HL-60 (cell line): ENCODE measurements around the gene GMPR.

ENCODE experiments used
- POLR2AphosphoS5 ChIP-seq: IDR thresholded peaks from 2 replicates; pipeline ENCODE4 v1.6.1; 2012; ENCODE audit warnings: low read depth
- TF ChIP-seq, protein P1 (sequence below): IDR thresholded peaks from one replicate; pipeline ENCODE4 v1.5.1; 2011; ENCODE audit warnings: low read length, control low read depth, inconsistent platforms; ENCODE audit not compliant: insufficient read depth
- TF ChIP-seq, protein P2 (sequence below): IDR thresholded peaks from 2 replicates; pipeline ENCODE4 v1.6.1; 2012; ENCODE audit warnings: low read depth; ENCODE audit not compliant: insufficient replicate concordance

DNA sequence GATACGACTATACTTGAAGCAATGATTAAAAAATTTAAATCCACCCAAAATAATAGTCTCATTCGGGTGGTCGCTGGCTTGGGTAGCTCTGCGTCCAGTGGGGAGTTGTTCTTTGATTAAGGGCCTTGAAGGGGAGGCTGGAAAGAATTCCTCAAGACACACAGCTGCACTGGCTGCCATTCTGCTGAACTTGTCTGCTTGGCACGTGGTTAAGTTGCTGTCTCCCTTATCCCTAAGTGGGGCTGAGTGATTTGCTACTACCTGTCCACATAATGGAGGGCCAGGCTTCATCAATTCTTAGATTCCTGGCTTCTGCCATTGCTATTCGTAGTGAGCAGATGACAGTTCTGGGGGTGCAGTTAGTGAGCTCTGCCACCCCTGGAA is 98.5 kb downstream of the GMPR start:
- TF ChIP-seq, protein P1, sequence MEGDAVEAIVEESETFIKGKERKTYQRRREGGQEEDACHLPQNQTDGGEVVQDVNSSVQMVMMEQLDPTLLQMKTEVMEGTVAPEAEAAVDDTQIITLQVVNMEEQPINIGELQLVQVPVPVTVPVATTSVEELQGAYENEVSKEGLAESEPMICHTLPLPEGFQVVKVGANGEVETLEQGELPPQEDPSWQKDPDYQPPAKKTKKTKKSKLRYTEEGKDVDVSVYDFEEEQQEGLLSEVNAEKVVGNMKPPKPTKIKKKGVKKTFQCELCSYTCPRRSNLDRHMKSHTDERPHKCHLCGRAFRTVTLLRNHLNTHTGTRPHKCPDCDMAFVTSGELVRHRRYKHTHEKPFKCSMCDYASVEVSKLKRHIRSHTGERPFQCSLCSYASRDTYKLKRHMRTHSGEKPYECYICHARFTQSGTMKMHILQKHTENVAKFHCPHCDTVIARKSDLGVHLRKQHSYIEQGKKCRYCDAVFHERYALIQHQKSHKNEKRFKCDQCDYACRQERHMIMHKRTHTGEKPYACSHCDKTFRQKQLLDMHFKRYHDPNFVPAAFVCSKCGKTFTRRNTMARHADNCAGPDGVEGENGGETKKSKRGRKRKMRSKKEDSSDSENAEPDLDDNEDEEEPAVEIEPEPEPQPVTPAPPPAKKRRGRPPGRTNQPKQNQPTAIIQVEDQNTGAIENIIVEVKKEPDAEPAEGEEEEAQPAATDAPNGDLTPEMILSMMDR = no peak
- no peak for TF ChIP-seq POLR2AphosphoS5
- TF ChIP-seq, protein P2, sequence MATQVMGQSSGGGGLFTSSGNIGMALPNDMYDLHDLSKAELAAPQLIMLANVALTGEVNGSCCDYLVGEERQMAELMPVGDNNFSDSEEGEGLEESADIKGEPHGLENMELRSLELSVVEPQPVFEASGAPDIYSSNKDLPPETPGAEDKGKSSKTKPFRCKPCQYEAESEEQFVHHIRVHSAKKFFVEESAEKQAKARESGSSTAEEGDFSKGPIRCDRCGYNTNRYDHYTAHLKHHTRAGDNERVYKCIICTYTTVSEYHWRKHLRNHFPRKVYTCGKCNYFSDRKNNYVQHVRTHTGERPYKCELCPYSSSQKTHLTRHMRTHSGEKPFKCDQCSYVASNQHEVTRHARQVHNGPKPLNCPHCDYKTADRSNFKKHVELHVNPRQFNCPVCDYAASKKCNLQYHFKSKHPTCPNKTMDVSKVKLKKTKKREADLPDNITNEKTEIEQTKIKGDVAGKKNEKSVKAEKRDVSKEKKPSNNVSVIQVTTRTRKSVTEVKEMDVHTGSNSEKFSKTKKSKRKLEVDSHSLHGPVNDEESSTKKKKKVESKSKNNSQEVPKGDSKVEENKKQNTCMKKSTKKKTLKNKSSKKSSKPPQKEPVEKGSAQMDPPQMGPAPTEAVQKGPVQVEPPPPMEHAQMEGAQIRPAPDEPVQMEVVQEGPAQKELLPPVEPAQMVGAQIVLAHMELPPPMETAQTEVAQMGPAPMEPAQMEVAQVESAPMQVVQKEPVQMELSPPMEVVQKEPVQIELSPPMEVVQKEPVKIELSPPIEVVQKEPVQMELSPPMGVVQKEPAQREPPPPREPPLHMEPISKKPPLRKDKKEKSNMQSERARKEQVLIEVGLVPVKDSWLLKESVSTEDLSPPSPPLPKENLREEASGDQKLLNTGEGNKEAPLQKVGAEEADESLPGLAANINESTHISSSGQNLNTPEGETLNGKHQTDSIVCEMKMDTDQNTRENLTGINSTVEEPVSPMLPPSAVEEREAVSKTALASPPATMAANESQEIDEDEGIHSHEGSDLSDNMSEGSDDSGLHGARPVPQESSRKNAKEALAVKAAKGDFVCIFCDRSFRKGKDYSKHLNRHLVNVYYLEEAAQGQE = no peak
